Measurements from ENCODE around the gene CLIP2.
A peak's percentile ranks its signal among the peaks of the same experiment; 100 is the strongest.
"Not testable (repeated sequence)": the region's sequence is repeated elsewhere in the genome, so short reads cannot be mapped to it uniquely, and the experiment has no call there.

The CLIP2 gene

DNA sequence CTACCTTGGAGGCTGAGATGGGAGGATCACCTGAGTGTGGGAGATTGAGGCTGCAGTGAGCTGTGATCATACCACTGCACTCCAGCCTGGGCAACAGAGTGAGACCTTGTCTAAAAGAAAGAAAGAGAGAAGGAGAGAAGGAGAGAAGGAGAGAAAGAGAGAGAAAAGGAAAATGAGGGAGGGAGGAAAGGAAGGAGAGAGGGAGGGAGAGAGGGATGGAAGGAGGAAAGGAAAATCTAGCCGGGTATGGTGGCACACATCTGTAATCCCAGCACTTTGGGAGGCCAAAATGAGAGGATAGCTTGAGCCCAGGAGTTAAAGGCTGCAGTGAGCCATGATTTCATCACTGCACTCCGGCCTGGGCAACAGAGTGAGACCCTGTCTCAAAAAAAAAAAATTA is 121.6 kb downstream of the CLIP2 start:
- Histone ChIP-seq H3K4me1 (no peaks in the 10 kb centered on the region), H3K27me3 (0 out of 2 replicates have a peak, but pooled peaks cover 2% of the 10 kb centered on the region), H3K36me3 (no peaks in the 10 kb centered on the region), H3K4me3 (ENCODE audit: low read depth, low read length) (no peak overlapping the region), H3K9me3 (no peaks in the 10 kb centered on the region)
- TF ChIP-seq, protein P1, sequence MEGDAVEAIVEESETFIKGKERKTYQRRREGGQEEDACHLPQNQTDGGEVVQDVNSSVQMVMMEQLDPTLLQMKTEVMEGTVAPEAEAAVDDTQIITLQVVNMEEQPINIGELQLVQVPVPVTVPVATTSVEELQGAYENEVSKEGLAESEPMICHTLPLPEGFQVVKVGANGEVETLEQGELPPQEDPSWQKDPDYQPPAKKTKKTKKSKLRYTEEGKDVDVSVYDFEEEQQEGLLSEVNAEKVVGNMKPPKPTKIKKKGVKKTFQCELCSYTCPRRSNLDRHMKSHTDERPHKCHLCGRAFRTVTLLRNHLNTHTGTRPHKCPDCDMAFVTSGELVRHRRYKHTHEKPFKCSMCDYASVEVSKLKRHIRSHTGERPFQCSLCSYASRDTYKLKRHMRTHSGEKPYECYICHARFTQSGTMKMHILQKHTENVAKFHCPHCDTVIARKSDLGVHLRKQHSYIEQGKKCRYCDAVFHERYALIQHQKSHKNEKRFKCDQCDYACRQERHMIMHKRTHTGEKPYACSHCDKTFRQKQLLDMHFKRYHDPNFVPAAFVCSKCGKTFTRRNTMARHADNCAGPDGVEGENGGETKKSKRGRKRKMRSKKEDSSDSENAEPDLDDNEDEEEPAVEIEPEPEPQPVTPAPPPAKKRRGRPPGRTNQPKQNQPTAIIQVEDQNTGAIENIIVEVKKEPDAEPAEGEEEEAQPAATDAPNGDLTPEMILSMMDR (IDR thresholded peaks at IDR 0.05; ENCODE audit: low read depth, low read length) = no peak
- no peak for DNase-seq

DNA sequence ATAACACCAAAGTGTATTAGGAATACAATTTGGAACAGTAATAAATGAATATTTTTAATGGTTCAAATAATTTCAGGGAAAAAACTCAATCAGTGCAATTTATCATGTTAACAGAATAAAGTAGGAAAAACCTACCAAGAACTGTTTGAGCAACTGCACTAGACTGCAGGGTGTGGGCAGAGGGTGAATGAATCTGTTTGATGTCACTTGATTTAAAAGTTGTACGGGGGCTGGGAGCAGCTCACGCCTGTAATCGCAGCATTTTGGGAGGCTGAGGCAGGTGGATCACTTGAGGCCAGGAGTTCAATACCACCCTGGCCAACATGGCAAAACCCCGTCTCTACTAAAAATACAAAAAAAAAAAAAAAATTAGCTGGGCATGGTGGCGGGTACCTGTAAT is 122.4 kb downstream of the CLIP2 start:
- DNase-seq; H3K36me3 ChIP-seq; H3K4me1 ChIP-seq; H3K4me3 ChIP-seq (ENCODE audit: low read depth, low read length); H3K9me3 ChIP-seq; H3K27me3 ChIP-seq: not testable (repeated sequence)

DNA sequence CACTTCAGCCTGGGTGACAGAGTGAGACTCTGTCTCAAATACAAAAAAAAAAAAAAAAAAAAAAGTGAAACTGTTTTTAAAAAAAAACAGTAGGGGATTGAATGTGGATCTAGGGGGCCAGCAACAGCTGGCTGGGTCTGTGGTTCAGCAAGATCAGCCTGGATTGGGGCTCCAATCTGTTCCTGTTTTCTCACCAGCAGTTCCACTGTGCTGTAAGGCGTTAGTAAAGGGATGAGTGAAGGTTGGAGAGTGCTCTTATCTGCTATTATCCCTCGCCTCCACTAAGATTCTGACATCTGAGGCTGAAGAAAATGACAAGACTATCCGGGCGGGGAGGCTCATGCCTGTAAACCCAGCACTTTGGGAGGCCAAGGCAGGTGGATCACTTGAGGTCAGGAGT is 122.8 kb downstream of the CLIP2 start:
- no peak overlapping the region for H3K4me3 ChIP-seq (ENCODE audit: low read depth, low read length)
- no peak for DNase-seq

DNA sequence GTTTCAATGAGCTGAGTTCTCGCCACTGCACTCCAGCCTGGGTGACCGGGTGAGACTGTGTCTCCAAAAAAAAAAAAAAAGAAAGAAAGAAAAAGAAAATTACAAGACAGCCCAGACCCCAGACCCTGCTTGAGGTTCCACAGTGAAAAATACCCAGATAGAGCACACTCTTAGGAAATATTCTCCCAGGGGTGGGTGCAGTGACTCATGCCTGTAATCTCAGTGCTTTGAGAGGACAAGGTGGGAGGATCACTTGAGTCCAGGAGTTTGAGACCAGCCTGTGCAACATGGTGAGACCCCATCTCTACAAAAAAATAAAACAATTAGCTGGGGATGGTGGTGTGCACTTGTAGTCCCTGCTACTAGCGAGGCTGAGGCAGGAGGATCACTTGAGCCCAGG is 123.4 kb downstream of the CLIP2 start:
- Histone ChIP-seq H3K27me3 (no peaks in the 10 kb centered on the region), H3K36me3 (no peaks in the 10 kb centered on the region)
- TF ChIP-seq, protein P1 (IDR thresholded peaks at IDR 0.05; ENCODE audit: low read depth, low read length) = no peak

More for the DNA sequence above, 122.8 kb downstream of the CLIP2 start:
- Histone ChIP-seq H3K4me1 (no peaks in the 10 kb centered on the region), H3K36me3 (no peaks in the 10 kb centered on the region), H3K27me3 (no peaks in the 10 kb centered on the region), H3K9me3 (no peaks in the 10 kb centered on the region)
- TF ChIP-seq, protein P1 (IDR thresholded peaks at IDR 0.05; ENCODE audit: low read depth, low read length) = no peak

GRCh38 chr7:74414595-74415333 is 125.6 kb downstream of the CLIP2 start:
- not testable (repeated sequence) for H3K4me1 ChIP-seq; H3K36me3 ChIP-seq; H3K27me3 ChIP-seq; DNase-seq; H3K4me3 ChIP-seq (ENCODE audit: low read depth, low read length); H3K9me3 ChIP-seq

More for the DNA sequence above, 123.4 kb downstream of the CLIP2 start:
- H3K4me1 ChIP-seq = no peaks in the 10 kb centered on the region
- no peak overlapping the region for H3K4me3 ChIP-seq (ENCODE audit: low read depth, low read length)
- no peaks in the 10 kb centered on the region for H3K9me3 ChIP-seq
- DNase-seq = no peak

GRCh38 chr7:74417419-74417971 is 128.3 kb downstream of the CLIP2 start:
- Histone ChIP-seq H3K9me3 (no peaks in the 10 kb centered on the region), H3K4me3 (ENCODE audit: low read depth, low read length) (no peak overlapping the region)
- TF ChIP-seq, protein P1 (IDR thresholded peaks at IDR 0.05; ENCODE audit: low read depth, low read length) = peak; percentile 99

GRCh38 chr7:74418076-74418475 is 128.9 kb downstream of the CLIP2 start:
- no peaks in the 10 kb centered on the region for H3K36me3 ChIP-seq
- TF ChIP-seq, protein P1 (IDR thresholded peaks at IDR 0.05; ENCODE audit: low read depth, low read length) = no peak
- no peaks in the 10 kb centered on the region for H3K4me1 ChIP-seq
- no peak overlapping the region for H3K4me3 ChIP-seq (ENCODE audit: low read depth, low read length)
- DNase-seq = no peak
- H3K27me3 ChIP-seq = no peaks in the 10 kb centered on the region
- no peaks in the 10 kb centered on the region for H3K9me3 ChIP-seq

More at GRCh38 chr7:74417419-74417971, 128.3 kb downstream of the CLIP2 start:
- no peaks in the 10 kb centered on the region for H3K27me3 ChIP-seq
- no peaks in the 10 kb centered on the region for H3K4me1 ChIP-seq
- DNase-seq = peak; percentile 77
- no peaks in the 10 kb centered on the region for H3K36me3 ChIP-seq
